Spleen (tissue), 7 donors: ENCODE measurements around the gene ABHD12.

Experiments used
- CTCF ChIP-seq, 11 experiments: fragments of 200-600 bp in 7 of 11; fragments of 450-650 bp in 4 of 11; sonication (generic) in 4 of 11; IDR thresholded peaks in 8 of 11; conservative IDR thresholded peaks in 3 of 11; 1 replicate in 7 of 11; 2 replicates in 4 of 11; pipeline versions ENCODE4 v1.4.0 to v1.8.0; 2016 to 2021; ENCODE audit warnings: antibody characterized with exemption in 11 of 11, inconsistent platforms in 4 of 11, mild to moderate bottlenecking in 1 of 11
- POLR2A ChIP-seq, 3 donors: fragments of 450-650 bp; IDR thresholded peaks; one replicate each; pipeline ENCODE4 v1.5.1; 2017; ENCODE audit warnings: antibody characterized with exemption in 3 of 3, mild to moderate bottlenecking in 1 of 3
- POLR2AphosphoS5 ChIP-seq, 3 donors: sonication (generic); formaldehyde crosslinking; IDR thresholded peaks; one replicate each; pipeline ENCODE4 v1.5.1; 2017; ENCODE audit warnings: antibody characterized with exemption in 3 of 3
- donor health status: DM: no; HTN: no; CAD: no; lungs with moderate emphysema.
- donor health status: DM: no; HTN: no; CAD: no.
- donor health status: DM: no; HTN: no; CAD: no.

DNA sequence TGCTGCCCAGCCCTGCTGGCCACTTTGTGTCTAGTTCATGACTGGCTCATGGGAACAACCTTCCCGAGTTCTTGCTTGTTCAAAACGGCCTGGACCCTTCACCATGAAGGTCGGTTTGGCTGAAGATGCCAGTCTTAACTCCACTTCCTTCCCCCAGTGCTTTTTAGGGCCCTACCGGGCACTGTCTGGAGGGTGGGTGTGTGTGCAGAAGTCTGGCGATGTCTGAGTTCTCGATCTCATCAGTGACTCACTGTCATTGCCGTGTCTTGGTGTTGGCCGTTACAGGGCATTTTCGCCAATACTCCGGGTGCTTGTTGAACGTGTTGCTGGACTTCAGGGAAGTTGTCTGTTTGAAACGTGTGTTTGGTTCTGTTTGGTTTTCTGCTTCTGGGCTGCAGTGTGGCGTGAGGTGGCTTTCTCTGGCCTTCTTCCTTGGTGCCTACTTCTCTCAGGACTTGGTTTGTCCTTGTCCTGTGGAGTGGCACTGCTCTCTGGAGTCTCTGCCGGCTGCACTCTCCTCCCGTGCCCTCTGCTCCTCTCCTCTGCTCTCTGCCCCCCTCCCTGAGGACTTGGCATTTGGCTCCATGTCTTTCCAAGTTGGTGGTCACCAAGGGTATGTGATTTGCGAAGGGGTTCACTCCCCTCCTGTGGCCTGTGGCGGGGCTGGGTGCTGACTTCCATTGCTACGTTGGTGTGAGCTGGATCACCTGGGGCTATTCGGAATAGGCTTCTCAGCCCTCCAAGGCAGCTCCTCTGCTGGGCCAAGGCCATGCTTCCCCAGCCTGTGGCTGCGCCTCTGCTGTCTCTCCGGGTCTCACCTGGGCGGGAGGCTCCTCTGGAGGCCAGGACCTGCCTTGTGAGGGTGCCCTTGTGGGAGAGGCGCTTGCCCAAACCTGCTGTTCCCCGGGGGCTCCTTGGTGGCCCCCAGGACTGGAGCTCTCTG, 104.5 kb downstream of the ABHD12 start:
- TF ChIP-seq CTCF (IDR thresholded peaks at IDR 0.05 in 8 of 11, conservative IDR thresholded peaks at IDR 0.05 in 3 of 11) (no peak), POLR2A (IDR thresholded peaks at IDR 0.05) (no peak), POLR2AphosphoS5 (IDR thresholded peaks at IDR 0.05) (peak in 1 of 3 donors; percentile 8)
